ENCODE measurements around the gene HPCA. TPM values are rescaled to one million over a fixed set of nuclear protein-coding genes. Genes with fewer than 3 reads are reported as not detected.

HPCA gene
- total and polyA plus RNA-seq, 2 of the 8 experiments (the other 6 are each of a cell fraction or from before 2014, with no cell fraction given) = 0.70 to 1.4 TPM

DNA sequence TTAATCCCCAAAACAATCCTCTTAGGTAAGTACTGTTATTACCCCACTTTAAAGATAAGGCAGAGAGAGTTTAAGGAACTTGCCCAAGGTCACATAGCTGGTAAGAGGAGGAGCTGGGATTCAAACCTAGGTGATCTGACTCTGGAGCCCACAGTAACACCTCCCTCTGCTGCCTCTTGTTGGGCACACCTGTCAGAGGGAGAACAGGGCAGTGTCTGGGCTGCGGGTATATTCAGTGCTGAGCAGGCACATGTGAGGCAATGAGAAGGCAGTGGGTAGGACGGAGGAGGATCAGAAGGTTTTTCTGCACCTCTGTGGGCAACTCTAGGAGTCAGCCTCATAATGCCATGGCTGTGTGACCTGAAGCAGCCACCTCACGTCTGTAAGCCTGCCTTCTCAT is 1.8 kb downstream of the HPCA start (continued):
- TF ChIP-seq SAP30 (IDR thresholded peaks at IDR 0.05; ENCODE audit: insufficient read depth, insufficient replicate concordance, low read length) (no peak), SIRT6 (IDR thresholded peaks at IDR 0.05; ENCODE audit: low read length) (no peak), CREB1 (IDR thresholded peaks at IDR 0.05) (no peak), RFX5 (IDR thresholded peaks at IDR 0.05; ENCODE audit: borderline replicate concordance, low read depth, low read length) (no peak), ZNF274 (IDR thresholded peaks at IDR 0.05; ENCODE audit: borderline replicate concordance, extremely low read depth, low read length) (no peak), CEBPB (IDR thresholded peaks at IDR 0.05; ENCODE audit: low read depth, low read length) (no peak), SRF (IDR thresholded peaks at IDR 0.05; ENCODE audit: low read depth, low read length) (no peak), TAF1 (IDR thresholded peaks at IDR 0.05; ENCODE audit: low read depth, low read length) (no peak), TAF7 (optimal IDR thresholded peaks at IDR 0.05; ENCODE audit: borderline replicate concordance, low read depth, low read length) (no peak)
